HCT116 (cell line): Measurements from ENCODE around the gene ATXN2. TPM values are rescaled to one million over a fixed set of nuclear protein-coding genes. Genes with fewer than 3 reads are reported as not detected.

Experiments
- ATAC-seq: fragments of 200-7000 bp; cut with Tn5 transposase; 2 replicates; pipeline ENCODE4 v1.9.1; 2020; ENCODE audit warnings: mild to moderate bottlenecking, moderate library complexity
- BruUV-seq: library from RNA; stranded (reverse); fragments of 400-500 nt; replicated peaks from 2 replicates; lab custom pipeline; 2021; lab: Mats Ljungman, UMichigan
- CTCF ChIA-PET: fragments of 300-600 bp; sonication (Branson Sonifier 250); formaldehyde crosslinking; loops from one replicate; lab custom pipeline; 2021; ENCODE audit warnings: antibody characterized with exemption; lab: Charles Lee
- POLR2A ChIA-PET: fragments of 300-600, 350-600 bp; sonication (Branson Sonifier 250); formaldehyde crosslinking; loops from one replicate; lab custom pipeline; 2021; ENCODE audit warnings: antibody characterized with exemption; lab: Charles Lee
- RAD21 ChIA-PET, 2 experiments: fragments of 300-600 bp; sonication (Branson Sonifier 250); formaldehyde crosslinking; loops; one replicate each; lab custom pipeline; 2023; ENCODE audit warnings: low total read pairs in 2 of 2; ENCODE audit not compliant: uncharacterized antibody in 2 of 2, unreplicated experiment in 2 of 2, low non-redundant PET in 1 of 2; lab: Charles Lee
- DNase-seq: peaks from one replicate; pipeline ENCODE4 v3.0.0-alpha.2; 2010; ENCODE audit warnings: low read depth, low spot score
- H2AFZ ChIP-seq: fragments of 200-600 bp; shearing (Covaris generic), sonication (generic); 2 replicates; pipeline ENCODE4 v1.6.1; 2017; ENCODE audit warnings: low read depth, mixed run types, mixed read lengths, antibody characterized with exemption, low read length; ENCODE audit not compliant: poor library complexity, severe bottlenecking
- H3K27ac ChIP-seq: 2 replicates; pipeline ENCODE4 v1.5.1; 2012; ENCODE audit warnings: low read depth, low read length
- H3K27me3 ChIP-seq: fragments of 200-600 bp; sonication (generic); 2 replicates; pipeline ENCODE4 v1.6.1; 2016; ENCODE audit warnings: mixed run types, low read length, mixed read lengths; ENCODE audit not compliant: insufficient read depth
- H3K36me3 ChIP-seq, 2 experiments: fragments of 200-500 bp in 1 of 2; fragments of 200-600 bp in 1 of 2; sonication (Bioruptor generic) in 1 of 2; sonication (generic) in 1 of 2; 2 replicates each; pipeline versions ENCODE4 v1.5.1 to v1.6.1; 2014 to 2016; ENCODE audit warnings: low read length in 2 of 2, inconsistent platforms in 1 of 2, mixed read lengths in 1 of 2, mixed run types in 1 of 2; ENCODE audit not compliant: insufficient read depth in 2 of 2, control insufficient read depth in 1 of 2
- H3K4me1 ChIP-seq, 2 experiments: fragments of 200-600 bp in 1 of 2; sonication (generic) in 1 of 2; 2 replicates each; pipeline versions ENCODE4 v1.5.1 to v1.6.1; 2012 to 2017; ENCODE audit warnings: low read length in 2 of 2, inconsistent platforms in 1 of 2, mild to moderate bottlenecking in 1 of 2, mixed read lengths in 1 of 2, mixed run types in 1 of 2, moderate library complexity in 1 of 2; ENCODE audit not compliant: insufficient read depth in 2 of 2, control insufficient read depth in 1 of 2
- H3K4me2 ChIP-seq: fragments of 200-600 bp; sonication (generic); 2 replicates; pipeline ENCODE4 v1.6.1; 2017; ENCODE audit warnings: mixed run types, low read length, mixed read lengths
- H3K4me3 ChIP-seq, 2 experiments: fragments of 200-600 bp in 1 of 2; sonication (generic) in 1 of 2; replicated peaks in 1 of 2; 2 replicates each; pipeline ENCODE4 v1.5.1; 2011 to 2016; ENCODE audit warnings: low read length in 2 of 2, control low read depth in 1 of 2, low read depth in 1 of 2, mild to moderate bottlenecking in 1 of 2, mixed read lengths in 1 of 2, mixed run types in 1 of 2
- H3K79me2 ChIP-seq: fragments of 200-600 bp; sonication (generic); 2 replicates; pipeline ENCODE4 v1.6.1; 2017; ENCODE audit warnings: mild to moderate bottlenecking, mixed run types, low read length, moderate library complexity, mixed read lengths; ENCODE audit not compliant: insufficient read depth
- H3K9ac ChIP-seq: fragments of 200-600 bp; sonication (generic); 2 replicates; pipeline ENCODE4 v1.6.1; 2016; ENCODE audit warnings: low read length, mixed read lengths
- H3K9me2 ChIP-seq: fragments of 200-600 bp; sonication (generic), shearing (Covaris generic); 2 replicates; pipeline ENCODE4 v1.6.1; 2017; ENCODE audit warnings: mixed run types, mild to moderate bottlenecking, moderate library complexity; ENCODE audit not compliant: insufficient read depth
- H3K9me3 ChIP-seq, 2 experiments: fragments of 200-500 bp in 1 of 2; fragments of 200-600 bp in 1 of 2; sonication (Bioruptor generic) in 1 of 2; sonication (generic) in 1 of 2; 2 replicates each; pipeline ENCODE4 v1.6.1; 2014 to 2017; ENCODE audit warnings: low read length in 2 of 2, mixed read lengths in 2 of 2, inconsistent platforms in 1 of 2, low read depth in 1 of 2, mild to moderate bottlenecking in 1 of 2, mixed run types in 1 of 2, moderate library complexity in 1 of 2; ENCODE audit not compliant: control insufficient read depth in 1 of 2, insufficient read depth in 1 of 2
- H4K20me1 ChIP-seq: fragments of 200-600 bp; sonication (generic), shearing (Covaris generic); 2 replicates; pipeline ENCODE4 v1.6.1; 2017; ENCODE audit warnings: mixed run types, mild to moderate bottlenecking, moderate library complexity; ENCODE audit not compliant: insufficient read depth
- ATF3 ChIP-seq: IDR thresholded peaks from 2 replicates; pipeline ENCODE4 v1.6.1; 2012
- CTCF ChIP-seq, 3 experiments: fragments of 200-600 bp in 1 of 3; sonication (generic) in 1 of 3; IDR thresholded peaks in 2 of 3; conservative IDR thresholded peaks in 1 of 3; 2 replicates each; pipeline ENCODE4 v1.5.1; 2012 to 2017; ENCODE audit warnings: low read depth in 2 of 3, low read length in 2 of 3, antibody characterized with exemption in 1 of 3, borderline replicate concordance in 1 of 3, control low read depth in 1 of 3, mild to moderate bottlenecking in 1 of 3, mixed read lengths in 1 of 3, mixed run types in 1 of 3, moderate library complexity in 1 of 3; ENCODE audit not compliant: insufficient read depth in 1 of 3
- FOSL1 ChIP-seq: IDR thresholded peaks from 2 replicates; pipeline ENCODE4 v1.6.1; 2012; ENCODE audit warnings: low read depth
- POLR2AphosphoS5 ChIP-seq: IDR thresholded peaks from 2 replicates; pipeline ENCODE4 v1.6.1; 2011; ENCODE audit warnings: mild to moderate bottlenecking, low read depth, low read length, moderate library complexity
- SIN3A ChIP-seq: IDR thresholded peaks from 2 replicates; pipeline ENCODE4 v1.6.1; 2012; ENCODE audit warnings: low read depth
- SRF ChIP-seq: IDR thresholded peaks from 2 replicates; pipeline ENCODE4 v1.6.1; 2012; ENCODE audit warnings: low read depth
- intact Hi-C: fragments of 100-400 bp; cut with micrococcal nuclease; formaldehyde crosslinking; loops from 2 replicates; pipeline ENCODE4 v1.10.0; 2022
- total RNA-seq: library from RNA; stranded (reverse); gene quantifications from one replicate; pipeline ENCODE4 v1.2.1, GENCODE V29; 2021; ENCODE audit not compliant: unreplicated experiment

The ATXN2 gene
- total RNA-seq, 1 experiment from 2014 or later: 72.7 TPM

- H3K9ac ChIP-seq: no peak overlapping the region
- peaks cover 0 to 5% of the 10 kb centered on the region in 2 experiments; a peak in 1 of 4 replicates for H3K4me1 ChIP-seq
Measured at GRCh38 chr12:111444925-111445725, 154.0 kb downstream of the ATXN2 start.

More at GRCh38 chr12:111444925-111445725, 154.0 kb downstream of the ATXN2 start:
- Histone ChIP-seq H3K27me3 (no peaks in the 10 kb centered on the region), H3K9me2 (no peaks in the 10 kb centered on the region), H3K4me2 (no peak overlapping the region), H2AFZ (no peak overlapping the region), H3K4me3 (no peak overlapping the region), H3K36me3 (peaks cover 22 to 27% of the 10 kb centered on the region in 2 experiments; a peak in 3 of 4 replicates), H3K79me2 (no peaks in the 10 kb centered on the region; the same call in 1 of the 2 replicates), H4K20me1 (no peaks in the 10 kb centered on the region), H3K27ac (no peak overlapping the region), H3K9me3 (no peaks in the 10 kb centered on the region)
- no TSS peak for BruUV-seq
- no peak; the same call in 1 of the 2 replicates for ATAC-seq
- RAD21 ChIA-PET: no interaction called here
- POLR2A ChIA-PET: no interaction called here
- intact Hi-C loops: no loop called here
- CTCF ChIA-PET: interaction anchor here (1.0 kb wide), 1 partner anchor 48 kb away, joined by 3 read pairs; no protein-coding TSS in a partner anchor
- TF ChIP-seq ATF3 (no peak), CTCF (IDR thresholded peaks at IDR 0.05 in 2 of 3, conservative IDR thresholded peaks at IDR 0.05 in 1 of 3; ENCODE audit: borderline replicate concordance in 1 of 3, insufficient read depth in 1 of 3, low read depth in 2 of 3, low read length in 2 of 3) (no peak), SIN3A (no peak), SRF (no peak), FOSL1 (no peak), POLR2AphosphoS5 (peak; percentile 8; the same call in 1 of the 2 replicates)
- DNase-seq: no peak
